Cardiac fibroblast (primary cell): ENCODE data around the gene IL4R.

Experiments
- DNase-seq, 2 donors: peaks; one replicate each; pipeline versions ENCODE4 v3.0.0 to v3.0.0-alpha.2; 2010; ENCODE audit warnings: low read depth in 2 of 2
- H3K4me3 ChIP-seq, 2 donors: replicated peaks in 1 of 2; 1 replicate in 1 of 2; 2 replicates in 1 of 2; pipeline ENCODE4 v1.5.1; 2011; ENCODE audit warnings: low read depth in 2 of 2, low read length in 2 of 2, mild to moderate bottlenecking in 2 of 2, moderate library complexity in 1 of 2
- TF ChIP-seq, protein P1 (sequence below): IDR thresholded peaks from one replicate; pipeline ENCODE4 v1.5.1; 2011; ENCODE audit warnings: low read depth, mild to moderate bottlenecking, low read length, inconsistent platforms

Gene IL4R

DNA sequence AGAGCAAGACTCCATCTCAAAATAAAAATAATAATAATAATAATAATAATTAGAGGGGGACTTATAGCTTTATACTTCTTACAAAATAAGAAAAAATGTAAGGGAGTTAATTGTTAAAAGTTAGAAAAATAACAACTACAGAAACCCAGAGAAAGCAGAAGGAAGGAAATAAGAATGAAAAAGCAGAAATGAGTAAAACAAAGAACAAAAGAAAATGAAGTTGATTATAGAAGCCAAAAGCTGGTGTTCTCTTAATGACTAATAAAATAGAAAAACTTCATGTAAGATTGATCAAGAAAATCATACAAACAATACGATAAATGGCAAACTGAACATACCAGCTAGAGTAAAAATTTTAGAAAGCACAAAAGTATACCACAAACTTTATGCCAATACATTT, 38.4 kb upstream of the IL4R start:
- H3K4me3 ChIP-seq: no peak overlapping the region
- TF ChIP-seq, protein P1, sequence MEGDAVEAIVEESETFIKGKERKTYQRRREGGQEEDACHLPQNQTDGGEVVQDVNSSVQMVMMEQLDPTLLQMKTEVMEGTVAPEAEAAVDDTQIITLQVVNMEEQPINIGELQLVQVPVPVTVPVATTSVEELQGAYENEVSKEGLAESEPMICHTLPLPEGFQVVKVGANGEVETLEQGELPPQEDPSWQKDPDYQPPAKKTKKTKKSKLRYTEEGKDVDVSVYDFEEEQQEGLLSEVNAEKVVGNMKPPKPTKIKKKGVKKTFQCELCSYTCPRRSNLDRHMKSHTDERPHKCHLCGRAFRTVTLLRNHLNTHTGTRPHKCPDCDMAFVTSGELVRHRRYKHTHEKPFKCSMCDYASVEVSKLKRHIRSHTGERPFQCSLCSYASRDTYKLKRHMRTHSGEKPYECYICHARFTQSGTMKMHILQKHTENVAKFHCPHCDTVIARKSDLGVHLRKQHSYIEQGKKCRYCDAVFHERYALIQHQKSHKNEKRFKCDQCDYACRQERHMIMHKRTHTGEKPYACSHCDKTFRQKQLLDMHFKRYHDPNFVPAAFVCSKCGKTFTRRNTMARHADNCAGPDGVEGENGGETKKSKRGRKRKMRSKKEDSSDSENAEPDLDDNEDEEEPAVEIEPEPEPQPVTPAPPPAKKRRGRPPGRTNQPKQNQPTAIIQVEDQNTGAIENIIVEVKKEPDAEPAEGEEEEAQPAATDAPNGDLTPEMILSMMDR: no peak
- DNase-seq: no peak

DNA sequence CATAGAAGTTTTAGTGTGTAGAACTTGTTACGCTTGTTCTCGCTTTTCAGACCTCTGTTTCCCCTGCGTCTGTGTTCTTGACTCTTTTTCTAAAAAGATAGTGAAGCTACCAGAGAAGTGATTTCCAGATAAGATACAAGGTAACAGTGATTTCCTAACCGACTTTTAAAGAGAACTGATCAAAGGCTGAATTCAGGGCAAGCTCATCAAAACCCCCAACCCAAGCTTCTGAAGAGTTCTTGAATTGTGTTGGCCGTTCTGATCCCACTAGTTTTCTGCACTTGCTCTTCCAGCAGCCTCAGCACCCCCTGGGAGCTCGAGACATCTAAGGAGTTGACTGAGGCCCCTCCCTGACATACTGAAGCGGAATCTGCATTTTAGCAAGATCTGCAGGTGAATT, 32.5 kb upstream of the IL4R start:
- H3K4me3 ChIP-seq: no peak overlapping the region
- TF ChIP-seq, protein P1: no peak
- DNase-seq: no peak

DNA sequence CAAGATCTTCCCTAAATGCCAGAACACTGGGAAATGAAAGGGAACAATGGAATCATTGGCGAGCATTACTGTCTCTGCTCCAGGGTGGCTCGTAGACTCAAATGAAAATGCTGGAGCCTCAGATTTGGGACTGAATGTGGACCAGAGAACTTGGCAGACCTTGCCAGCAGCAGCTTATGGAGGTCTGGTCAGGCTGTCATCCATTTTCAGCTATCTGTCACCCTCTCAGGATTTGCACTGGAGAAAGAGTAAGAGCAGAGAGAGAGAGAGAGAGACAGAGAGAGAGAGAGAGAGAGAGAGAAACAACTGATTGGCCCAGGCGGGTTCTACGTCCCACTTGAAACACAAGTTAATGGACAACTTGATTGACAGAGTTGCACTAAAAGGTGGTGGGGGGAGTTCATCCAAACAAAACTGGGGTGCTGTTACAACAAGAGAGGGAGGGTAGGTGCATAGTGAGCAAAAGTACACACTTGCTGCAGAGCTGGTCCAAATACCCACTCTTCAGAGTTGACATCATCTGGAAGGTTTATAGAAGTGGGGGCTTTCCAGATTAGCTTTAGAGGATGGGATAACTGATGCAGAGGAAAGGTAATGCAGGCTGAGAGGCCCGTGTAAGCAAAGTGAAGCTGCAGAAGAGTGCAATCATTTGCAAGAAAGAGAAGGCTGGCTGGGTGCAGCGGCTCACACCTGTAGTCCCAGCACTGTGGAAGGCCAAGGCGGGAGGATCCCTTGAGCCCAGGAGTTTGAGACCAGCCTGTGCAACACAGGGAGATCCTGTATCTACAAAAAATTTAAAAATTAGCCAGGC, 28.7 kb upstream of the IL4R start:
- DNase-seq: no peak
- TF ChIP-seq, protein P1: no peak

DNA sequence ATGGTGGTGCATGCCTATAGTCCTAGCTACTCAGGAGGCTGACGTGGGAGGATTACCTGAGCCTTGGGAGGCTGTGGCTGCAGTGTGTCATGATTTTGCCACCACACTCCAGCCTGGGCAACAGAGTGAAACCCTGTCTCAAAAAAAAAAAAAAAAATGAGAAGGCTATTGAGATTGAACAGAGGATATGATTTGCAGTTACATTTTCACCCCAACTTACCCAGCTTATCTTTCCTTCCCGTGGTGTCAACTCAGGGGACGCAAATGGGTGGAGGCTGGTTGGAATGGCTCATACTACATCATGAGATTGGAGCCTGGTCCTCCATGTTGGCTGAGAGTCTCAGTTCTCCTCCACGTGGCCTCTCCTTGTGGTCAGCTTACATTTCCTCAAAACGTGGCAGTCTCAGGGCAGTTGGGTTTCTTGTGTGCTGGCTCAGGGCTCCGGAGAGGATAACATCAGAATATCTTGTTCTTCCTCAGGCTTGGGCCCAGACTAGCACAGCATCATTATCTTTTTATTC, 28.0 kb upstream of the IL4R start:
- TF ChIP-seq, protein P1: no peak
- H3K4me3 ChIP-seq: no peak overlapping the region
- DNase-seq: peak in 1 of 2 donors; percentile 36

More for the DNA sequence above, 28.7 kb upstream of the IL4R start:
- no peak overlapping the region for H3K4me3 ChIP-seq

DNA sequence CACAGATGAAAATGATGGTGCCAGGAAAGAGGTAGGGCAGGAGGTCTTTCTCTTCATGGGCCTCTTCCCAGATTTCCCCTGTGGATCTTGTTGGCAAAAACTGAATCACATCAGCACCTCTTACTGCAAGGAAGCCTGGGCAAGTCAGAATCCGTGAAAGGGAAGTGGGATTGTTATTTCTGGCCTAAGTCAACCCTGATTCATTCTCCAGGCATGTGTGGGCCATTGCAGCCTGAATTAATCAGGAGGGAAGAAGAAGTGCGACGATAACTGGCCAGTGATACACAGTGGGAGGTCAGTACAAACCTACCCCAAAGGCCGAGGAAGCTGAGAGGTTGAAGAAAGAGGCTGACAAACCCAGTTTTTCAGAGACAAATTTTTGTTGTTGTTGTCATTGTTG, 27.3 kb upstream of the IL4R start:
- no peak overlapping the region for H3K4me3 ChIP-seq
- DNase-seq: peak; percentile 94 to 97
- TF ChIP-seq, protein P1: no peak

DNA sequence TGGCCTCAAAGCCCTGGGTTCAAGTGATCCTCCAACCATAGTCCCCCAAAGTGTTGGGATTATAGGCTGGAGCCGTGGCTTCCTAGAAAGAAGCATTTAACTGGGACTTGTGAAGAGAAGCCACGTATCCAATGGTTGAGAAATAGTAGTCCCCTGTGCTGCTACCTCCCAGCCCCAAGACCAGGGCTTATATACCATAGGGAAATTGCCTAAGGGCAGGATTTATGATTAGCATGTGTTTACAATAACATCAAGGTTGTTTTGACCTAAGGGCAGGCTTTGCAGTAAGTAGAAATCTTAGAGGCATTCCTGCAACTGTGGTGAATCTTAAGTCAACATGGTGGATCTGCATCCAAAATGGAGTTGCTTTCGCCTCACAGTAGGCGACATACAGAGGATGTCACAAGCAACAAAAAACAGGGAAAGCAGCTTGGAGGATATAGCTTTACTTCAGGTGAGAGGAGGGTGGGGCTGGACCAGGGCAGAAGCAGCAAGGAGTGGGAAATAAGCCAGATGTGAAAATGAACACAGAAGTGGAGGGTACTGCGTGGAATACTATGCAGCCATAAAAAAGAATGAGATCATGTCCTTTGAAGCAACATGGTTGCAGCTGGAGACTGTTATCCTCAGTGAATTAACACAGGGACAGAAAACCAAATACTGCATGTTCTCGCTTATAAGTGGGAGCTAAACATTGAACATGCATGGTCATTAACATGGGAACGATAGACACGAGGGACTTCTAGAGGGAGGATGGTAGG, 26.5 kb upstream of the IL4R start:
- DNase-seq: no peak
- no peak overlapping the region for H3K4me3 ChIP-seq
- TF ChIP-seq, protein P1: no peak
